ENCODE data around the gene NDUFV3.
A peak's percentile ranks its signal among the peaks of the same experiment; 100 is the strongest.
"Not testable (repeated sequence)": the region's sequence is repeated elsewhere in the genome, so short reads cannot be mapped to it uniquely, and the experiment has no call there.

NDUFV3 gene

GRCh38 chr21:42903817-42904216, 10.7 kb downstream of the NDUFV3 start:
- no peak for DNase-seq

- DNase-seq, result peak; percentile 44
Observed at GRCh38 chr21:42905195-42905594, 12.1 kb downstream of the NDUFV3 start.

DNA sequence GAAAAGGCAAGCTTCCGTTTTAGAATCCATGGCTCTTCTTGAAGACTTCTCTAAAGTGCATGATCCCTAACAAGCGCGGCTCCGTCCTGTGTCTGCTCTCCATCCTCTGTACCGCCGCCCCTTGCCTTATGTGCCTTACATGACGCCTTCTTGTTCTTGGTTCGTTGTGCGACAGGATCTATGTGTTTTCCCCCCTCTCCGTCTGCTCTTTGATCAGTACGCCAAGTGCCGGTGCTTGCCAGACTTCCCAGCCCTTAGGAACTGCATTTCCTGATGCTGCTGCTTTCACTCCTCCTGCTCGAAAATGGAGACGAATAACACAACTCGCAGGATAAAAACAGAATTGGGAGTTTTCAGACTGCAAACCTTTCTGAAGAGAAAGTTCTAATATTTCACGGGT, 13.1 kb downstream of the NDUFV3 start:
- DNase-seq, result no peak

DNA sequence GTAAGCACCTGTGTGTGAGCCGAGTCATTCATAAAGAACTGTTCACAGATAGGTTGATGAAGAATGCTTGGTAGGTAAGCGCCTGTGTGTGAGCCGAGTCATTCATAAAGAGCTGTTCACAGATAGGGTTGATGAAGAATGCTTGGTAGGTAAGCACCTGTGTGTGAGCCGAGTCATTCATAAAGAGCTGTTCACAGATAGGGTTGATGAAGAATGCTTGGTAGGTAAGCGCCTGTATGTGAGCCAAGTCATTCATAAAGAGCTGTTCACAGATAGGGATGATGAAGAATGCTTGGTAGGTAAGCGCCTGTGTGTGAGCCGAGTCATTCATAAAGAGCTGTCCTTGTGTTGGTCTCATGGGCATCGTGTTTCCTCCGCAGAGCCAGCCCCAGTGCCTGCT, 15.4 kb downstream of the NDUFV3 start:
- not testable (repeated sequence) for DNase-seq

GRCh38 chr21:42911920-42912319, 18.8 kb downstream of the NDUFV3 start:
- not testable (repeated sequence) for DNase-seq

- no peak for DNase-seq
Observed at GRCh38 chr21:42913476-42913875, 20.4 kb downstream of the NDUFV3 start.

- DNase-seq, result no peak
Observed at GRCh38 chr21:42918291-42918690, 25.2 kb downstream of the NDUFV3 start.

- DNase-seq, result no peak
Observed at GRCh38 chr21:42921927-42922326, 28.8 kb downstream of the NDUFV3 start.

DNA sequence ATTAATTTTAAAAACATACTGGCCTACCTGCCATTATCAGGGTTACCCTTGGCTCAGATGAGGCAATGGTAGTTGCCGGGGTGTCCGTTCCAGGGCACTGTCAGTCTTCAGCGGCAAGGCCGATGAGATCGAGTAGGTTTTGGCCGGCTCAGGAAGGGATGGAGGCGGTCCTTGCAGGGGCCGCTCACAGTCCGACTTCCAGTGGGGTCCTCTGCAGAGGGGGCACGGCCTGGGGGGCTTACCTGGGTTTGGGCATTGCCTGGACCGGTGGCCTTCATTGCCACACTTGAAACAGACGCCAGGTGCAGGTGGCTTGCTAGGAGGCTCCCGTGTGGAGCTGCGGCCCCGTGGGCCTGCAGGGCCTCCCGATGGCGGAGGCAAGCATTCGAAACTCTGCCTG, 29.8 kb downstream of the NDUFV3 start:
- no peak for DNase-seq

- DNase-seq, result peak; percentile 93
Observed at GRCh38 chr21:42923553-42924432, 30.7 kb downstream of the NDUFV3 start.

- no peak for DNase-seq
Observed at GRCh38 chr21:42924433-42924751, 31.3 kb downstream of the NDUFV3 start.

DNA sequence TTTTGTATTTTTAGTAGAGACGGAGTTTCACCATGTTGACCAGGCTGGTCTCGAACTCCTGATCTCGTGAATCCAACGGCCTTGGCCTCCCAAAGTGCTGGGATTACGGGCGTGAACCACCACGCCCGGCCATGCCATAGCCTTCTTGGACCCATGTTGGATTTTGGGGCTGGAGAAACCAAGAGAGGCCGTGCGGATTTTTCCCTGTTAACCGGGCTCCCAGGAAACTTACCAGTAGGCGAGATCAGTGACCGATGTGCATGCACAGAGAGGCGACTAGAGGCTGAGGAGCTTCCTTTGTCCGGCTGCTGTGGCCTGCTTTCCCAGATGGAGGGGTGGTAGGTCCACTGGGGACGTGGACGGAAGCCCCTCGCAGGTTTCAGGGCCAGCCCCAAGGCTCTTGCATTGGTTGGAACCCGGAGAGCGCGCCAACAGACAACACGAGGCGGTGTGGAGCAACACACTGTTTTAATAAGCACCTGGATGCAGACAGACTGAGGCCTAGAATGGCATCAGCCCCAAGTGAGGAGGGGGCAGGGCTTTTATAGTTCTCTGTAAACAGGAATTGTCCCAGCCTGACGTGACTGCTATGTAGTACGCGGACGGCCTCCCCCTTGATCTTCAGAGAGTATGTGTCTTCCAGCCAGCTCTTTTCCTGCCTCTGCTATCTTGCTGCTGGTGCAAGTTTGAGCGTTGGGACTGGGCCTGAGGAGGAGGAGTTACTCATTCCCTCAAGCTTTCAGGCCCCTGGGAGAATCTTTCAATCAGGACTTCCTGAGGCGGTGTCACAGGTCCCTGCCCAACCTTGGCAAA, 32.2 kb downstream of the NDUFV3 start, which contains the start of gene ERVH48-1:
ERVH48-1 (minus strand) TSS at position 517 of the 813 bp plus-strand sequence. CDS start 6,624 bp downstream, outside the sequence.
- DNase-seq, result peak; percentile 10

DNA sequence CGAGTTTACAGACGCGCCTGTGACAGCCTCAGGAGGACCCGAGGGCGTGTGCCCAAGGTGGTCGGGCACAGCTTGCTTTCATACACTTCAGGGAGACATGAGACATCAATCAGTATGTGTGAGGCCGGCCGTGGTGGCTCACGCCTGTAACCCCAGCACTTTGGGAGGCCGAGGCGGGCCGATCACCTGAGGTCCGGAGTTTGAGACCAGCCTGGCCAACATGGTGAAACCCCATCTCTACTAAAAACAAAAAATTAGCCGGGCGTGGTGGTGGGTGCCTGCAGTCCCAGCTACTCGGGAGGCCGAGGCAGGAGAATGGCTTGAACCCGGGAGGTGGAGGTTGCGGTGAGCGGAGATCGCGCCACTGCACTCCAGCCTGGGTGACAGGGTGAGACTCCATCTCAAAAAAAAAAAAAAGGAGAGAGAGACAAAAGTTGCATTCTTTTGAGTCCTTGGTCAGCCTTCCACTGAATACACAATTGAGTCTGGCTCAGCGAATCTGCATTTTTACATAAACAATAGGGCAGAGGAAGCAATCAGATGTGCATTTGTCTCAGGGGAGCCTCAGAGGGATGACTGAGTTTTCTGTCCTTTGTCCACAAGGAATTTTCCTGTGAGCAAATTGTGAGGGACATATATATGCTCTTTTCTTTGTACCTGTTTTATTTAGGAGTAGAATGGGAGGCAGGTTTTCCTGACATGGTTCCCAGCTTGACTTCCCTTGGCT, 34.5 kb downstream of the NDUFV3 start:
- not testable (repeated sequence) for DNase-seq

- no peak for DNase-seq
Observed at GRCh38 chr21:42929969-42930368, 36.9 kb downstream of the NDUFV3 start.

GRCh38 chr21:42931560-42932235, 38.6 kb downstream of the NDUFV3 start:
- DNase-seq, result no peak

GRCh38 chr21:42932378-42933136, 39.4 kb downstream of the NDUFV3 start:
- not testable (repeated sequence) for DNase-seq

DNA sequence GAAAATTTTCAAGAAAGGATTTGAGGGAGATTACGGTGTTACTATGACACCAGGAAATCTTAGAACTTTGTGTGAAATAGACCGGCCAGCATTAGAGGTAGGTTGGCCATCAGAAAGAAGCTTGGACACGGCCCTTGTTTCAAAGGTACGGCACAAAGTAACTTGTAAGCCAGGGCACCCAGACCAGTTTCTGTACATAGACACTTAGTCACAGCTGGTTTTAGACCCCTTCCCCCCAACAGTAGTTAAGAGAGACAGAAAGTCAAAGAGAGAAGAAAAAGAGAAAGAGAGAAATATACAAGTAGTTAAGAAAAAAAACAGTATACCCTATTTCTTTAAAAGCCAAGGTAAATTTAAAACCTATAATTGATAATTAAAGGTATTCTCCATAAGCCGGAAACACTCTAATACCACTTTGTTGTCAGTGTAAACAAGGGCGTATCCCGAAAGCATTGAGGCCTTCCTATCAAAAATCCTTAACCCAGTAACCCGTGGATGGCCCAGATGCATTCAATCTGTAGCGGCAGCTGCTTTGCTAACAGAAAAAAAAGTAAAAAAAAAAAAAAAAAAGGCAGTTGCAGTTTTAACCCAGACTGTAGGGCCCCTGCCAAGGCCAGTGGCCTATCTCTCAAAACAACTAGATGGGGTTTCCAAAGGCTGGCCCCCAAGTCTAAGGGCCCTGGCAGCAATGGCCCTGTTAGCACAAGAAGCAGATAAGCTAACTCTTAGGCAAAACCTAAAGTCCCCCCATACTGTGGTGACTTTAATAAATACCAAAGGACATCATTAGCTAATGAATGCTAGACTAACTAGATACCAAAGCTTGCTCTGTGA, 40.2 kb downstream of the NDUFV3 start:
- DNase-seq, result not testable (repeated sequence)

DNA sequence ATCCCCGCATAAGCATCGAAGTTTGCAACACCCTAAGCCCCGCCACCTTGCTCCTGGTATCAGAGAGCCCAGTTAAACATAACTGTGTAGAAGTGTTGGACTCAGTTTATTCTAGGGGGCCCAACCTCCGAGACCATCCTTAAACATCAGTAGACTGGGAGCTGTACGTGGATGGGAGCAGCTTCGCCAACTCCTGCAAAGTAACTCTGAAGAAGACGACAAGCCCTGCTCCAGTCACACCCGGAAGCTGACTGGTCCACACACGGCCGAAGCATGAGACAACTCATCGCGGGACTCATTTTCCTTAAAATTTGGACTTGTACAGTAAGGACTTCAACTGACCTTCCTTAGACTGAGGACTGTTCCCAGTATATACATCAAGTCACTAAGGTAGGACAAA, 40.9 kb downstream of the NDUFV3 start:
- DNase-seq, result not testable (repeated sequence)

DNA sequence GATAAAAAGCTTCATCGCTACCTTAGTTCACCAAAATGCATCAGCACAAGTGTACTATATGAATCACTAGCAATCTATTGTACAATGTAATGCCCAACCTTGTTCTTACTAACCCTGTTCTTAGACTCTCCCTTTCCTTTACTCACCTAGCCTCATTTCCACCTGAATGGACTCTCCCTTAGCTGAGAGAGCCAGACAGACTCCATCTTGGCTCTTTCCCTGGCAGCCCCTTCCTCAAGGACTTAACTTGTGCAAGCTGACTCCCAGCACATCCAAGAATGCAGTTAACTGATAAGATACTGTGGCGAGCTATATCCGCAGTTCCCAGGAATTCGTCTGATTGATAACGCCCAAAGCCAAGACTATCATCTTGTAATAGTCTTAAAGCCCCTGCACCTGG, 43.3 kb downstream of the NDUFV3 start:
- DNase-seq, result not testable (repeated sequence)

- DNase-seq, result not testable (repeated sequence)
Observed at GRCh38 chr21:42937034-42937940, 44.2 kb downstream of the NDUFV3 start.

All from fibroblast of skin of right quadriceps (primary cell).